Bronchial epithelial cell (primary cell): ENCODE results near the gene TRRAP. TPM values are rescaled to one million over a fixed set of nuclear protein-coding genes. Genes with fewer than 3 reads are reported as not detected.

ENCODE experiments used
- DNase-seq: peaks from one replicate; pipeline ENCODE4 v3.0.0-alpha.2; 2010; ENCODE audit warnings: low read depth
- FAIRE-seq: peaks from 2 replicates; lab custom pipeline; 2011; peaks lifted over from hg19 to GRCh38; lab: Jason Lieb, UNC
- H3K27me3 ChIP-seq: 2 replicates; pipeline ENCODE4 v1.5.1; 2011; ENCODE audit warnings: low read length; ENCODE audit not compliant: control insufficient read depth, insufficient read depth
- H3K36me3 ChIP-seq: 2 replicates; pipeline ENCODE4 v1.5.1; 2011; ENCODE audit warnings: low read length; ENCODE audit not compliant: control insufficient read depth, insufficient read depth
- H3K4me3 ChIP-seq: 2 replicates; pipeline ENCODE4 v1.5.1; 2011; ENCODE audit warnings: mild to moderate bottlenecking, low read depth, low read length, control low read depth
- CTCF ChIP-seq: IDR thresholded peaks from 2 replicates; pipeline ENCODE4 v1.5.1; 2011; ENCODE audit warnings: mild to moderate bottlenecking, moderate library complexity, low read length, control low read depth, inconsistent platforms; ENCODE audit not compliant: insufficient read depth, severe bottlenecking
- total RNA-seq: library from RNA; depleted of rRNA; stranded (reverse); fragments of >200 nt; gene quantifications from 2 replicates; pipeline ENCODE4 v1.2.1, GENCODE V29; 2014

Gene TRRAP
- total RNA-seq, 1 donor from 2014 or later = 8.2 TPM

- no peak for DNase-seq
- Histone ChIP-seq H3K27me3 (no peaks in the 10 kb centered on the region), H3K4me3 (no peak overlapping the region), H3K36me3 (peaks cover under 1% of the 10 kb centered on the region)
- TF ChIP-seq CTCF = no peak
- FAIRE-seq = no peak
Measured at GRCh38 chr7:99024066-99024465, 145.7 kb downstream of the TRRAP start.

- TF ChIP-seq CTCF = no peak
- DNase-seq = no peak
- H3K4me3 ChIP-seq = no peak overlapping the region
- H3K27me3 ChIP-seq = no peaks in the 10 kb centered on the region
- peaks cover 20% of the 10 kb centered on the region for H3K36me3 ChIP-seq
- FAIRE-seq = no peak
Measured at GRCh38 chr7:99027241-99027640, 148.9 kb downstream of the TRRAP start.

- Histone ChIP-seq H3K36me3 (peaks cover 22% of the 10 kb centered on the region), H3K27me3 (no peaks in the 10 kb centered on the region), H3K4me3 (no peak overlapping the region)
- no peak for TF ChIP-seq CTCF
- no peak for DNase-seq
- FAIRE-seq = no peak
Measured at GRCh38 chr7:99027841-99028240, 149.5 kb downstream of the TRRAP start.

- peaks cover 25% of the 10 kb centered on the region for H3K36me3 ChIP-seq
- no peak for DNase-seq
- no peak for TF ChIP-seq CTCF
- no peak overlapping the region for H3K4me3 ChIP-seq
- H3K27me3 ChIP-seq = no peaks in the 10 kb centered on the region
- FAIRE-seq = no peak
Measured at GRCh38 chr7:99028261-99028973, 150.1 kb downstream of the TRRAP start.

GRCh38 chr7:99029466-99030435 lies 151.4 kb downstream of the TRRAP start:
- FAIRE-seq (peak; percentile 79), DNase-seq (no peak)
- no peak for TF ChIP-seq CTCF
- no peaks in the 10 kb centered on the region for H3K27me3 ChIP-seq
- peaks cover 33% of the 10 kb centered on the region for H3K36me3 ChIP-seq
- H3K4me3 ChIP-seq = no peak overlapping the region
